Measurements from ENCODE around the gene TLR4. TPM values are rescaled to one million over a fixed set of nuclear protein-coding genes. Genes with fewer than 3 reads are reported as not detected.

TLR4 gene
- total RNA-seq, 1 donor from 2014 or later: 8.9 TPM

- Histone ChIP-seq H3K36me3 (ENCODE audit: control insufficient read depth in 3 of 3, insufficient read depth in 3 of 3, low read length in 3 of 3) (peaks cover 0 to 4% (median 0%) of the 10 kb centered on the region in 3 donors), H3K9me3 (ENCODE audit: control insufficient read depth in 3 of 3, low read length in 3 of 3) (no peaks in the 10 kb centered on the region), H3K27me3 (ENCODE audit: control insufficient read depth in 3 of 3, insufficient read depth in 3 of 3, low read length in 3 of 3) (no peaks in the 10 kb centered on the region), H3K4me1 (ENCODE audit: control insufficient read depth in 3 of 3, insufficient read depth in 3 of 3, low read length in 3 of 3) (peaks cover 0 to 7% (median 5%) of the 10 kb centered on the region in 3 donors), H3K27ac (ENCODE audit: low read depth, low read length) (no peak overlapping the region), H3K9ac (ENCODE audit: low read depth in 1 of 3, low read length in 3 of 3) (no peak overlapping the region), H3K4me3 (ENCODE audit: low read length in 3 of 3) (no peak overlapping the region)
Observed at GRCh38 chr9:117707561-117707960, 3.4 kb downstream of the TLR4 start.

- H3K36me3 ChIP-seq (ENCODE audit: control insufficient read depth in 3 of 3, insufficient read depth in 3 of 3, low read length in 3 of 3): peaks cover 0 to 10% (median 4%) of the 10 kb centered on the region in 3 donors
- H3K9ac ChIP-seq (ENCODE audit: low read depth in 1 of 3, low read length in 3 of 3): no peak overlapping the region
- H3K27me3 ChIP-seq (ENCODE audit: control insufficient read depth in 3 of 3, insufficient read depth in 3 of 3, low read length in 3 of 3): no peaks in the 10 kb centered on the region
- no peaks in the 10 kb centered on the region for H3K4me1 ChIP-seq (ENCODE audit: control insufficient read depth in 3 of 3, insufficient read depth in 3 of 3, low read length in 3 of 3)
- no peak overlapping the region for H3K4me3 ChIP-seq (ENCODE audit: low read length in 3 of 3)
- no peaks in the 10 kb centered on the region for H3K9me3 ChIP-seq (ENCODE audit: control insufficient read depth in 3 of 3, low read length in 3 of 3)
- H3K27ac ChIP-seq (ENCODE audit: low read depth, low read length): no peak overlapping the region
Observed at GRCh38 chr9:117709936-117710335, 5.7 kb downstream of the TLR4 start.

GRCh38 chr9:117714282-117714681 is 10.1 kb downstream of the TLR4 start:
- no peak overlapping the region for H3K27ac ChIP-seq (ENCODE audit: low read depth, low read length)
- H3K36me3 ChIP-seq (ENCODE audit: control insufficient read depth in 3 of 3, insufficient read depth in 3 of 3, low read length in 3 of 3): peaks cover 0 to 10% (median 0%) of the 10 kb centered on the region in 3 donors
- H3K4me1 ChIP-seq (ENCODE audit: control insufficient read depth in 3 of 3, insufficient read depth in 3 of 3, low read length in 3 of 3): peaks cover 0 to 5% (median 4%) of the 10 kb centered on the region in 3 donors
- H3K9me3 ChIP-seq (ENCODE audit: control insufficient read depth in 3 of 3, low read length in 3 of 3): no peaks in the 10 kb centered on the region
- no peaks in the 10 kb centered on the region for H3K27me3 ChIP-seq (ENCODE audit: control insufficient read depth in 3 of 3, insufficient read depth in 3 of 3, low read length in 3 of 3)
- H3K4me3 ChIP-seq (ENCODE audit: low read length in 3 of 3): no peak overlapping the region
- H3K9ac ChIP-seq (ENCODE audit: low read depth in 1 of 3, low read length in 3 of 3): no peak overlapping the region

GRCh38 chr9:117715411-117715989 is 11.3 kb downstream of the TLR4 start:
- Histone ChIP-seq H3K4me1 (ENCODE audit: control insufficient read depth in 3 of 3, insufficient read depth in 3 of 3, low read length in 3 of 3) (peaks cover under 1 to 13% (median 12%) of the 10 kb centered on the region in 3 donors), H3K9ac (ENCODE audit: low read depth in 1 of 3, low read length in 3 of 3) (no peak overlapping the region), H3K27ac (ENCODE audit: low read depth, low read length) (no peak overlapping the region), H3K4me3 (ENCODE audit: low read length in 3 of 3) (no peak overlapping the region), H3K9me3 (ENCODE audit: control insufficient read depth in 3 of 3, low read length in 3 of 3) (no peaks in the 10 kb centered on the region), H3K36me3 (ENCODE audit: control insufficient read depth in 3 of 3, insufficient read depth in 3 of 3, low read length in 3 of 3) (peaks cover 0 to 10% (median 0%) of the 10 kb centered on the region in 3 donors), H3K27me3 (ENCODE audit: control insufficient read depth in 3 of 3, insufficient read depth in 3 of 3, low read length in 3 of 3) (no peaks in the 10 kb centered on the region)

- no peak overlapping the region for H3K9ac ChIP-seq (ENCODE audit: low read depth in 1 of 3, low read length in 3 of 3)
- no peaks in the 10 kb centered on the region for H3K9me3 ChIP-seq (ENCODE audit: control insufficient read depth in 3 of 3, low read length in 3 of 3)
- H3K4me3 ChIP-seq (ENCODE audit: low read length in 3 of 3): no peak overlapping the region
- peaks cover 3 to 27% (median 22%) of the 10 kb centered on the region in 3 donors for H3K4me1 ChIP-seq (ENCODE audit: control insufficient read depth in 3 of 3, insufficient read depth in 3 of 3, low read length in 3 of 3)
- no peak overlapping the region for H3K27ac ChIP-seq (ENCODE audit: low read depth, low read length)
- H3K36me3 ChIP-seq (ENCODE audit: control insufficient read depth in 3 of 3, insufficient read depth in 3 of 3, low read length in 3 of 3): peaks cover 0 to 10% (median 0%) of the 10 kb centered on the region in 3 donors
- H3K27me3 ChIP-seq (ENCODE audit: control insufficient read depth in 3 of 3, insufficient read depth in 3 of 3, low read length in 3 of 3): no peaks in the 10 kb centered on the region
Observed at GRCh38 chr9:117718085-117718484, 13.9 kb downstream of the TLR4 start.

GRCh38 chr9:117718701-117719100 is 14.5 kb downstream of the TLR4 start:
- H3K27ac ChIP-seq (ENCODE audit: low read depth, low read length): no peak overlapping the region

GRCh38 chr9:117719161-117719920 is 15.1 kb downstream of the TLR4 start:
- Histone ChIP-seq H3K27ac (ENCODE audit: low read depth, low read length) (peak overlapping the region; percentile 1), H3K4me1 (ENCODE audit: control insufficient read depth in 3 of 3, insufficient read depth in 3 of 3, low read length in 3 of 3) (peaks cover 3 to 30% (median 22%) of the 10 kb centered on the region in 3 donors), H3K9ac (ENCODE audit: low read depth in 1 of 3, low read length in 3 of 3) (no peak overlapping the region), H3K9me3 (ENCODE audit: control insufficient read depth in 3 of 3, low read length in 3 of 3) (no peaks in the 10 kb centered on the region), H3K36me3 (ENCODE audit: control insufficient read depth in 3 of 3, insufficient read depth in 3 of 3, low read length in 3 of 3) (peaks cover 0 to under 1% (median 0%) of the 10 kb centered on the region in 3 donors), H3K27me3 (ENCODE audit: control insufficient read depth in 3 of 3, insufficient read depth in 3 of 3, low read length in 3 of 3) (no peaks in the 10 kb centered on the region), H3K4me3 (ENCODE audit: low read length in 3 of 3) (no peak overlapping the region)

More at GRCh38 chr9:117718701-117719100, 14.5 kb downstream of the TLR4 start:
- H3K27me3 ChIP-seq (ENCODE audit: control insufficient read depth in 3 of 3, insufficient read depth in 3 of 3, low read length in 3 of 3): no peaks in the 10 kb centered on the region
- H3K9ac ChIP-seq (ENCODE audit: low read depth in 1 of 3, low read length in 3 of 3): no peak overlapping the region
- no peaks in the 10 kb centered on the region for H3K9me3 ChIP-seq (ENCODE audit: control insufficient read depth in 3 of 3, low read length in 3 of 3)
- H3K36me3 ChIP-seq (ENCODE audit: control insufficient read depth in 3 of 3, insufficient read depth in 3 of 3, low read length in 3 of 3): peaks cover 0 to 7% (median 0%) of the 10 kb centered on the region in 3 donors
- H3K4me1 ChIP-seq (ENCODE audit: control insufficient read depth in 3 of 3, insufficient read depth in 3 of 3, low read length in 3 of 3): peaks cover 3 to 27% (median 22%) of the 10 kb centered on the region in 3 donors
- no peak overlapping the region for H3K4me3 ChIP-seq (ENCODE audit: low read length in 3 of 3)

- no peaks in the 10 kb centered on the region for H3K27me3 ChIP-seq (ENCODE audit: control insufficient read depth in 3 of 3, insufficient read depth in 3 of 3, low read length in 3 of 3)
- H3K4me1 ChIP-seq (ENCODE audit: control insufficient read depth in 3 of 3, insufficient read depth in 3 of 3, low read length in 3 of 3): peaks cover 3 to 30% (median 22%) of the 10 kb centered on the region in 3 donors
- no peaks in the 10 kb centered on the region for H3K9me3 ChIP-seq (ENCODE audit: control insufficient read depth in 3 of 3, low read length in 3 of 3)
- H3K4me3 ChIP-seq (ENCODE audit: low read length in 3 of 3): no peak overlapping the region
- peak overlapping the region; percentile 1 for H3K27ac ChIP-seq (ENCODE audit: low read depth, low read length)
- no peak overlapping the region for H3K9ac ChIP-seq (ENCODE audit: low read depth in 1 of 3, low read length in 3 of 3)
- no peaks in the 10 kb centered on the region for H3K36me3 ChIP-seq (ENCODE audit: control insufficient read depth in 3 of 3, insufficient read depth in 3 of 3, low read length in 3 of 3)
Observed at GRCh38 chr9:117720066-117720465, 15.9 kb downstream of the TLR4 start.

GRCh38 chr9:117720555-117720954 is 16.4 kb downstream of the TLR4 start:
- H3K9ac ChIP-seq (ENCODE audit: low read depth in 1 of 3, low read length in 3 of 3): no peak overlapping the region
- H3K27ac ChIP-seq (ENCODE audit: low read depth, low read length): peak overlapping the region; percentile 1

GRCh38 chr9:117720987-117721386 is 16.8 kb downstream of the TLR4 start:
- Histone ChIP-seq H3K27ac (ENCODE audit: low read depth, low read length) (no peak overlapping the region), H3K4me3 (ENCODE audit: low read length in 3 of 3) (no peak overlapping the region), H3K9me3 (ENCODE audit: control insufficient read depth in 3 of 3, low read length in 3 of 3) (no peaks in the 10 kb centered on the region), H3K4me1 (ENCODE audit: control insufficient read depth in 3 of 3, insufficient read depth in 3 of 3, low read length in 3 of 3) (peaks cover 3 to 30% (median 22%) of the 10 kb centered on the region in 3 donors), H3K36me3 (ENCODE audit: control insufficient read depth in 3 of 3, insufficient read depth in 3 of 3, low read length in 3 of 3) (no peaks in the 10 kb centered on the region), H3K9ac (ENCODE audit: low read depth in 1 of 3, low read length in 3 of 3) (no peak overlapping the region), H3K27me3 (ENCODE audit: control insufficient read depth in 3 of 3, insufficient read depth in 3 of 3, low read length in 3 of 3) (no peaks in the 10 kb centered on the region)

More at GRCh38 chr9:117720555-117720954, 16.4 kb downstream of the TLR4 start:
- H3K4me3 ChIP-seq (ENCODE audit: low read length in 3 of 3): no peak overlapping the region
- peaks cover 3 to 30% (median 22%) of the 10 kb centered on the region in 3 donors for H3K4me1 ChIP-seq (ENCODE audit: control insufficient read depth in 3 of 3, insufficient read depth in 3 of 3, low read length in 3 of 3)
- no peaks in the 10 kb centered on the region for H3K36me3 ChIP-seq (ENCODE audit: control insufficient read depth in 3 of 3, insufficient read depth in 3 of 3, low read length in 3 of 3)
- H3K9me3 ChIP-seq (ENCODE audit: control insufficient read depth in 3 of 3, low read length in 3 of 3): no peaks in the 10 kb centered on the region
- H3K27me3 ChIP-seq (ENCODE audit: control insufficient read depth in 3 of 3, insufficient read depth in 3 of 3, low read length in 3 of 3): no peaks in the 10 kb centered on the region
